22Rv1 (cell line): ENCODE results near the gene PRSS53.

ENCODE experiments used
- ZFX ChIP-seq: fragments of 450-650 bp; IDR thresholded peaks from 2 replicates; pipeline ENCODE4 v1.6.1; 2017; ENCODE audit warnings: antibody characterized with exemption, borderline replicate concordance
- TF ChIP-seq, protein P1 (sequence below): fragments of 450-650 bp; IDR thresholded peaks from 2 replicates; pipeline ENCODE4 v1.5.1; 2017; ENCODE audit warnings: mild to moderate bottlenecking

DNA sequence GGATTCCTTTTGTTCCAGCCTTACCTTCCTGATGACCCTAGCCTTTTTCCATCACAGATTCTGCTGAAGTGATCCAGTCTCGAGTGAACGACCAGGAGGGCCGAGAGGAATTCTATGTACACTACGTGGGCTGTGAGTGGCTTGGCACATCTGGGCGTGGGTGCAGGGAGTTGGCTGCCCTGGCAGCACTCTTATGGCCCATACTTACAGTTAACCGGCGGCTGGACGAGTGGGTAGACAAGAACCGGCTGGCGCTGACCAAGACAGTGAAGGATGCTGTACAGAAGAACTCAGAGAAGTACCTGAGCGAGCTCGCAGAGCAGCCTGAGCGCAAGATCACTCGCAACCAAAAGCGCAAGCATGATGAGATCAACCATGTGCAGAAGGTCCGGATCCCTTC is 31.4 kb upstream of the PRSS53 start:
- TF ChIP-seq, protein P1, sequence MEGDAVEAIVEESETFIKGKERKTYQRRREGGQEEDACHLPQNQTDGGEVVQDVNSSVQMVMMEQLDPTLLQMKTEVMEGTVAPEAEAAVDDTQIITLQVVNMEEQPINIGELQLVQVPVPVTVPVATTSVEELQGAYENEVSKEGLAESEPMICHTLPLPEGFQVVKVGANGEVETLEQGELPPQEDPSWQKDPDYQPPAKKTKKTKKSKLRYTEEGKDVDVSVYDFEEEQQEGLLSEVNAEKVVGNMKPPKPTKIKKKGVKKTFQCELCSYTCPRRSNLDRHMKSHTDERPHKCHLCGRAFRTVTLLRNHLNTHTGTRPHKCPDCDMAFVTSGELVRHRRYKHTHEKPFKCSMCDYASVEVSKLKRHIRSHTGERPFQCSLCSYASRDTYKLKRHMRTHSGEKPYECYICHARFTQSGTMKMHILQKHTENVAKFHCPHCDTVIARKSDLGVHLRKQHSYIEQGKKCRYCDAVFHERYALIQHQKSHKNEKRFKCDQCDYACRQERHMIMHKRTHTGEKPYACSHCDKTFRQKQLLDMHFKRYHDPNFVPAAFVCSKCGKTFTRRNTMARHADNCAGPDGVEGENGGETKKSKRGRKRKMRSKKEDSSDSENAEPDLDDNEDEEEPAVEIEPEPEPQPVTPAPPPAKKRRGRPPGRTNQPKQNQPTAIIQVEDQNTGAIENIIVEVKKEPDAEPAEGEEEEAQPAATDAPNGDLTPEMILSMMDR: no peak
- no peak for TF ChIP-seq ZFX
